ENCODE measurements around the gene ARL15. TPM values are rescaled to one million over a fixed set of nuclear protein-coding genes. Genes with fewer than 3 reads are reported as not detected.

The ARL15 gene
- total RNA-seq, 1 donor from 2014 or later = 30.8 TPM

- intact Hi-C loops (cut with DNase I) = no loop called here
- ATAC-seq = no peak
These were observed 173.6 kb downstream of the ARL15 start for GRCh38 chr5:54136516-54137440.

GRCh38 chr5:54135042-54135441 lies 175.3 kb downstream of the ARL15 start:
- H3K4me3 ChIP-seq = no peak overlapping the region
- H3K36me3 ChIP-seq = no peaks in the 10 kb centered on the region
- no peak overlapping the region for H3K27ac ChIP-seq
- TF ChIP-seq CTCF (IDR thresholded peaks at IDR 0.05) = no peak
- DNase-seq (no peak), ATAC-seq (no peak)
- no peaks in the 10 kb centered on the region for H3K27me3 ChIP-seq (ENCODE audit: low read depth)
- H3K4me1 ChIP-seq = no peaks in the 10 kb centered on the region
- no peaks in the 10 kb centered on the region for H3K9me3 ChIP-seq
- intact Hi-C loops (cut with DNase I) = no loop called here

More at GRCh38 chr5:54136516-54137440, 173.6 kb downstream of the ARL15 start:
- Histone ChIP-seq H3K4me3 (no peak overlapping the region), H3K27me3 (ENCODE audit: low read depth) (no peaks in the 10 kb centered on the region), H3K4me1 (no peaks in the 10 kb centered on the region), H3K9me3 (no peaks in the 10 kb centered on the region), H3K36me3 (no peaks in the 10 kb centered on the region), H3K27ac (no peak overlapping the region)
- TF ChIP-seq CTCF (IDR thresholded peaks at IDR 0.05) = no peak
- DNase-seq = no peak

GRCh38 chr5:54133917-54134316 lies 176.5 kb downstream of the ARL15 start:
- Histone ChIP-seq H3K27ac (no peak overlapping the region), H3K36me3 (no peaks in the 10 kb centered on the region), H3K4me3 (no peak overlapping the region), H3K27me3 (ENCODE audit: low read depth) (no peaks in the 10 kb centered on the region), H3K9me3 (no peaks in the 10 kb centered on the region), H3K4me1 (no peaks in the 10 kb centered on the region)
- DNase-seq (no peak), ATAC-seq (no peak)
- no peak for TF ChIP-seq CTCF (IDR thresholded peaks at IDR 0.05)
- intact Hi-C loops (cut with DNase I) = no loop called here

GRCh38 chr5:54120473-54120872 lies 189.9 kb downstream of the ARL15 start:
- intact Hi-C loops (cut with DNase I) = no loop called here
- no peak for TF ChIP-seq CTCF (IDR thresholded peaks at IDR 0.05)
- Histone ChIP-seq H3K9me3 (no peaks in the 10 kb centered on the region), H3K4me1 (no peaks in the 10 kb centered on the region), H3K4me3 (no peak overlapping the region), H3K27ac (no peak overlapping the region), H3K27me3 (ENCODE audit: low read depth) (no peaks in the 10 kb centered on the region), H3K36me3 (no peaks in the 10 kb centered on the region)
- DNase-seq = no peak
- ATAC-seq = no peak

GRCh38 chr5:54117957-54118356 lies 192.4 kb downstream of the ARL15 start:
- Histone ChIP-seq H3K27me3 (ENCODE audit: low read depth) (no peaks in the 10 kb centered on the region), H3K4me1 (no peaks in the 10 kb centered on the region), H3K9me3 (no peaks in the 10 kb centered on the region), H3K4me3 (no peak overlapping the region), H3K36me3 (peaks cover 3% of the 10 kb centered on the region), H3K27ac (no peak overlapping the region)
- no peak for TF ChIP-seq CTCF (IDR thresholded peaks at IDR 0.05)
- DNase-seq (no peak), ATAC-seq (no peak)
- intact Hi-C loops (cut with DNase I) = no loop called here
